GM12892 (cell line): ENCODE measurements around the gene TCFL5.

Experiments
- POLR2A ChIP-seq: IDR thresholded peaks from 2 replicates; pipeline ENCODE4 v1.6.1; 2011; ENCODE audit warnings: low read depth, low read length, control low read depth
- POLR2AphosphoS5 ChIP-seq: IDR thresholded peaks from 2 replicates; pipeline ENCODE4 v1.6.1; 2011; ENCODE audit warnings: low read depth, low read length, control low read depth
- TAF1 ChIP-seq: IDR thresholded peaks from 2 replicates; pipeline ENCODE4 v1.6.1; 2011; ENCODE audit warnings: low read depth, mild to moderate bottlenecking, control low read depth, low read length, borderline replicate concordance

DNA sequence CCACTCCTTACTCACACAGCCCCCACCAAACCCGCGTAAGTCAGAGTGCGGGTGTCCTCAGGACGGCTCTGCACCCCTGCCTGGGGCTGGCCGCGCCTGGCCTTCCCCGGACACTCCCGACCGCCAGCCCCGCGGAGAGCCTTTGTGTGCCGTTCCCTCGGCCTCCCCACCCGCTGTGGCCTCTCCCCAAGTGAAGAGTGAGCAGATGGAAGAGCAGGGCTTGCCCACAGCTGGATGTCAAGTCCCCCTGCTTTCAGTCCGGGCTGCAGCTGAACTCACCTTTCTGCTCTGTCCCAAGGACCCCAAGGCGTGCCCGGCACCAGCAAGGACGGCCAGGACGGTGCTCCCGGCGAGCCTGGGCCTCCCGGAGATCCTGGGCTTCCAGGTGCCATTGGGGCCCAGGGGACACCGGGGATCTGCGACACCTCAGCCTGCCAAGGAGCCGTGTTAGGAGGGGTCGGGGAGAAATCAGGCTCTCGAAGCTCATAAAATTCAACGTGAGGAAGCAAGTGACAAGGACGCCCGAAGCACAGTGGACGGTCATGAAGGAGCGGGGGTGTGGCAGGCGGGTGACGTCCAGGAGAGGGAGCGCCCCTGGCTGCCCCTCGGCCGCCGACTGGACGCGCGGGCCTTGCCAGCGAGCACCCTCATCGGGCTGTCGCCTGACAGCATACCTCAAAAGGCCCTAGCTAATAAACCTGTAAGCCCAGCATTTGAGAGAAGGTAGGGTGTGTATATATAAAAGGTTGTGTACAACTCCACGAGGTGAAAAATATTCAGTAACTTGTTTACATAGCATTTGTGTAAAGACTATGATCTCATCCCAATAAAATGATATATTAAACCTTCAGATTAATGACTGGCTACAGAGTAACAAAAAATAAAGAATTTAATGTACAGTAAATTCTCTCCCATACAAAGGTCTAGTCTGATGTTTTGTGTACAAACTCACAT is 21.1 kb downstream of the TCFL5 start:
- TF ChIP-seq POLR2A = no peak
- no peak for TF ChIP-seq POLR2AphosphoS5
- no peak for TF ChIP-seq TAF1
